ENCODE measurements around the gene ZNF474. TPM values are rescaled to one million over a fixed set of nuclear protein-coding genes. Genes with fewer than 3 reads are reported as not detected.
A peak's percentile ranks its signal among the peaks of the same experiment; 100 is the strongest.

The ZNF474 gene
- total RNA-seq, 1 donor from 2014 or later = 1.3 TPM

GRCh38 chr5:122126177-122126755 lies 3.1 kb upstream of the ZNF474 start:
- H3K9ac ChIP-seq = no peak overlapping the region
- peaks cover 32% of the 10 kb centered on the region for H3K4me1 Mint-ChIP-seq

GRCh38 chr5:122126756-122127321 lies 2.5 kb upstream of the ZNF474 start:
- Histone ChIP-seq H3K9ac (no peak overlapping the region), H3F3A (ENCODE audit: low read depth) (peaks cover 3% of the 10 kb centered on the region), H3K4me1 (peaks cover 21% of the 10 kb centered on the region), H3K9me3 (ENCODE audit: low read depth) (no peaks in the 10 kb centered on the region), H3K79me2 (ENCODE audit: low read depth) (no peaks in the 10 kb centered on the region), H3K4me2 (no peak overlapping the region), H3K36me3 (no peaks in the 10 kb centered on the region), H4K20me1 (ENCODE audit: low read depth) (no peaks in the 10 kb centered on the region), H3K27ac (no peak overlapping the region), H3K27me3 (no peaks in the 10 kb centered on the region), H2AFZ (replicated peaks) (peak overlapping the region; percentile 69), H3K4me3 (no peak overlapping the region)
- TF ChIP-seq EZH2phosphoT487 (IDR thresholded peaks at IDR 0.05) = no peak
- no peak for TF ChIP-seq CTCF (IDR thresholded peaks at IDR 0.05)
- no peak for TF ChIP-seq EZH2 (IDR thresholded peaks at IDR 0.05)
- Mint-ChIP-seq H3K9me3 (no peaks in the 10 kb centered on the region), H3K27me3 (ENCODE audit: insufficient read depth, low read depth) (no peaks in the 10 kb centered on the region), H3K4me3 (no peak overlapping the region), H3K27ac (peak overlapping the region; percentile 94), H3K36me3 (no peaks in the 10 kb centered on the region), H3K4me1 (peaks cover 32% of the 10 kb centered on the region)
- peak; percentile 7 for DNase-seq (ENCODE audit: low spot score)

More at GRCh38 chr5:122126177-122126755, 3.1 kb upstream of the ZNF474 start:
- no peaks in the 10 kb centered on the region for H3K27me3 ChIP-seq
- peaks cover 21% of the 10 kb centered on the region for H3K4me1 ChIP-seq
- TF ChIP-seq CTCF (IDR thresholded peaks at IDR 0.05) (no peak), EZH2 (IDR thresholded peaks at IDR 0.05) (no peak), EZH2phosphoT487 (IDR thresholded peaks at IDR 0.05) (no peak)
- no peak overlapping the region for H3K4me2 ChIP-seq
- no peaks in the 10 kb centered on the region for H3K36me3 Mint-ChIP-seq
- no peak overlapping the region for H2AFZ ChIP-seq (replicated peaks)
- no peaks in the 10 kb centered on the region for H3K36me3 ChIP-seq
- H3K9me3 ChIP-seq (ENCODE audit: low read depth) = no peaks in the 10 kb centered on the region
- H3K27me3 Mint-ChIP-seq (ENCODE audit: insufficient read depth, low read depth) = no peaks in the 10 kb centered on the region
- no peak overlapping the region for H3K4me3 ChIP-seq
- H3K4me3 Mint-ChIP-seq = no peak overlapping the region
- no peaks in the 10 kb centered on the region for H3K79me2 ChIP-seq (ENCODE audit: low read depth)
- no peak overlapping the region for H3K27ac ChIP-seq
- DNase-seq (ENCODE audit: low spot score) = no peak
- no peak overlapping the region for H3K27ac Mint-ChIP-seq
- H3K9me3 Mint-ChIP-seq = no peaks in the 10 kb centered on the region
- H4K20me1 ChIP-seq (ENCODE audit: low read depth) = no peaks in the 10 kb centered on the region
- peaks cover 3% of the 10 kb centered on the region for H3F3A ChIP-seq (ENCODE audit: low read depth)

GRCh38 chr5:122130152-122130551 lies 806 bp downstream of the ZNF474 start:
- H3K4me1 ChIP-seq = peaks cover 21% of the 10 kb centered on the region
- H3K36me3 Mint-ChIP-seq = no peaks in the 10 kb centered on the region

More at GRCh38 chr5:122130152-122130551, 806 bp downstream of the ZNF474 start:
- Mint-ChIP-seq H3K27me3 (ENCODE audit: insufficient read depth, low read depth) (no peaks in the 10 kb centered on the region), H3K4me3 (no peak overlapping the region), H3K4me1 (peaks cover 32% of the 10 kb centered on the region), H3K27ac (peak overlapping the region; percentile 19), H3K9me3 (no peaks in the 10 kb centered on the region)
- Histone ChIP-seq H3K4me3 (no peak overlapping the region), H4K20me1 (ENCODE audit: low read depth) (no peaks in the 10 kb centered on the region), H2AFZ (replicated peaks) (no peak overlapping the region), H3K36me3 (no peaks in the 10 kb centered on the region), H3K79me2 (ENCODE audit: low read depth) (no peaks in the 10 kb centered on the region), H3K27me3 (no peaks in the 10 kb centered on the region), H3K9ac (no peak overlapping the region), H3K9me3 (ENCODE audit: low read depth) (no peaks in the 10 kb centered on the region), H3K4me2 (peak overlapping the region; percentile 37), H3F3A (ENCODE audit: low read depth) (peaks cover 3% of the 10 kb centered on the region), H3K27ac (no peak overlapping the region)
- no peak for TF ChIP-seq EZH2 (IDR thresholded peaks at IDR 0.05)
- no peak for TF ChIP-seq EZH2phosphoT487 (IDR thresholded peaks at IDR 0.05)
- no peak for TF ChIP-seq CTCF (IDR thresholded peaks at IDR 0.05)
- no peak for DNase-seq (ENCODE audit: low spot score)
